ENCODE results near the gene C17orf113. TPM values are rescaled to one million over a fixed set of nuclear protein-coding genes. Genes with fewer than 3 reads are reported as not detected.
"Not testable (repeated sequence)": the region's sequence is repeated elsewhere in the genome, so short reads cannot be mapped to it uniquely, and the experiment has no call there.

Gene C17orf113
- polyA plus RNA-seq, 1 donor = 2.4 TPM

DNA sequence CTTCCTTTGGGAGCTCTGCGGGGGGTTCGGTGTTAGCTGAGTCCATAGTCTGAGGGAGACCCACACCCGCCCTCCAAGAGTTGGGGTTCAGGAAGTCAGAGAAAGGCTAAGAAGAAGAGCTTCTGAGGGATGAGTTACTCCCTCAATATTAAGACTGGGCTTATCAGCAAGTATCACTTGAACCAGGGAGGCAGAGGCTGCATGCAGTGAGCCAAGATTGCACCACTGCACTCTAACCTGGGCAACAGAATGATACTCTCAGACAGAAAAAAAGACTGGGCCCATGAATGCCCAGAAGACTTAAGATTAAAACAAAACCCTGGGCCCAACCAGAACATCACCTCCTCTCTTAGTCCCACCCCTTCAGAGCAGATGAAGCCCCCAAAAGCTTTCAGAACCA lies 24.5 kb downstream of the C17orf113 start:
- WGBS (ENCODE audit: insufficient coverage, low lambda C conversion rate) = no CpG with 5 or more reads among the region's 3 CpGs
- H3K4me1 ChIP-seq (ENCODE audit: control insufficient read depth, insufficient read depth, low read length) = peaks cover 18% of the 10 kb centered on the region
- peaks cover 26% of the 10 kb centered on the region for H3K36me3 ChIP-seq (ENCODE audit: control insufficient read depth, insufficient read depth, low read length)

DNA sequence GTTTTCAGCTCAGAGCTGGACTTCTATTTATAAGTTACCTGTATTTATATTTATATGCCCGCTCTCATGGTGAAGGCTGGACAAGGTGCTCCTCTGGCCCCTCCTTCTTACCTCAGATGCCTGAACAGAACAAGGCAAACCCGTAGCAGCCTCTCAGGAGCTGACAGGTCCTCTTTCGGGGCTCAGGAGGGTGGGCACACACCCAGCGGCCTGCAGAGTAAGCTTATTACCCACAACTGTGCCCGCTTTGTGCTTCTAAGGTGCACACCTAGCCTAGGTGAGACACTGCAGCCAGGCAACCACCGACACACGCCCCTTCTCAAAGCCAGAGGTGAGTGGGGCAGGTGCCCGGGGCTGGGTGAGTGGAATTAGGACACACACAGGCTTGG lies 25.2 kb downstream of the C17orf113 start:
- WGBS (ENCODE audit: insufficient coverage, low lambda C conversion rate) = no CpG with 5 or more reads among the region's 8 CpGs
- Histone ChIP-seq H3K4me3 (ENCODE audit: low read length) (no peak overlapping the region), H3K4me1 (ENCODE audit: control insufficient read depth, insufficient read depth, low read length) (peaks cover 21% of the 10 kb centered on the region), H3K27ac (ENCODE audit: low read length) (no peak overlapping the region), H3K36me3 (ENCODE audit: control insufficient read depth, insufficient read depth, low read length) (peaks cover 26% of the 10 kb centered on the region), H3K9me3 (ENCODE audit: control insufficient read depth, low read depth, low read length) (no peaks in the 10 kb centered on the region), H3K27me3 (ENCODE audit: control insufficient read depth, insufficient read depth, low read length) (no peaks in the 10 kb centered on the region)
- no peak for DNase-seq

More for the DNA sequence above, 24.5 kb downstream of the C17orf113 start:
- no peaks in the 10 kb centered on the region for H3K9me3 ChIP-seq (ENCODE audit: control insufficient read depth, low read depth, low read length)
- no peak overlapping the region for H3K27ac ChIP-seq (ENCODE audit: low read length)
- H3K27me3 ChIP-seq (ENCODE audit: control insufficient read depth, insufficient read depth, low read length) = no peaks in the 10 kb centered on the region
- no peak for DNase-seq
- no peak overlapping the region for H3K4me3 ChIP-seq (ENCODE audit: low read length)

DNA sequence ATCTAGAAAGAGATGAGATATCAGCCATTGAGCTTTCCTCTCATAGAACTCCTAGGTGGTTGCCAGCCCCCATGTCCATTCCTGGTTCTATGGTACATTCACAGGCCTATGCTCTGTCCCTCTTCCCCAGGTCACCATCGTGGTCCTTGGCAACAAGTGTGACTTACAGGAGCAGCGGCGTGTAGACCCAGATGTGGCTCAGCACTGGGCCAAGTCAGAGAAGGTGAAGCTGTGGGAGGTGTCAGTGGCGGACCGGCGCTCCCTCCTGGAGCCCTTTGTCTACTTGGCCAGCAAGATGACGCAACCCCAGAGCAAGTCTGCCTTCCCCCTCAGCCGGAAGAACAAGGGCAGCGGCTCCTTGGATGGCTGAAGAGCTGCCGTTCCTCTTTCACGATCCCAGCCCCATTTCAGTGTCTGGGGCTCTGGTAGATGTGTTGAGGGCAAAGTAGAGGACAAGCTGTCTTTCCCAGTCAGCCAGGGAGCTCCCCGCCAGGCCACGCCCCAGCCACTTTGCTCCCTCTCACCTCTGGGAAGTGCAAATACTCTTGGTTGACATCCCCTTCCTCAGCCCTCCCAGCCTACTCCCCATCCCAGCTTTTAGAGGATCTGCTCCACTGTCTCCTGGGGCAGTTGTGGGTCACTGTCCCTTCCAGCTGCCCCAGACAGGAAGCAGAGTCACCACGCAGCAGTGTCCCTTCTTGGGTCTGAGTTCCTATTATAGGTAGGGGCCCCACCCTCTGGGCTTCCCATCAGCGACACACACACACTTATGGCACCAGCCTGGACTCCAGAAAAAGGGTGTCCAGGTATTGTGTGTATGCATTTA lies 26.7 kb downstream of the C17orf113 start:
- WGBS (ENCODE audit: insufficient coverage, low lambda C conversion rate) = 72% methylated on average over 2 of the region's 15 CpGs
- peaks cover 26% of the 10 kb centered on the region for H3K36me3 ChIP-seq (ENCODE audit: control insufficient read depth, insufficient read depth, low read length)
- H3K9me3 ChIP-seq (ENCODE audit: control insufficient read depth, low read depth, low read length) = no peaks in the 10 kb centered on the region
- peaks cover 21% of the 10 kb centered on the region for H3K4me1 ChIP-seq (ENCODE audit: control insufficient read depth, insufficient read depth, low read length)
- no peak overlapping the region for H3K4me3 ChIP-seq (ENCODE audit: low read length)
- DNase-seq = no peak
- H3K27me3 ChIP-seq (ENCODE audit: control insufficient read depth, insufficient read depth, low read length) = no peaks in the 10 kb centered on the region
- no peak overlapping the region for H3K27ac ChIP-seq (ENCODE audit: low read length)

DNA sequence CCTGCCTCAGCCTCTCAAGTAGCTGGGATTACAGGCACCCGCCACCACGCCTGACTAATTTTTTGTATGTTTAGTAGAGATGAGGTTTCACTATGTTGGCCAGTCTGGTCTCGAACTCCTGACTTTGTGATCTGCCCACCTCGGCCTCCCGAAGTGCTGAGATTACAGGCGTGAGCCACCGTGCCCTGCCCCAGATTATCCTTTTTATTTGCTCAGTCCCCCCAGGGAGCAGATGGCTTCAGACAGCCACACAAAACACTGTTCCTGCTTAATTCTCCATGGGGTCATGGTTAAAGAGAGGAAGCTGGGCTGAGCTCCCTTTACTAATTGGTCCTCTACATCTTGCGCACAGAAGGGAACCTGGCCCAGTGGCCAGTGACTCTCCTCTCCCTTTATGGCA lies 29.6 kb downstream of the C17orf113 start:
- 100% methylated on average over 1 of the region's 8 CpGs for WGBS (ENCODE audit: insufficient coverage, low lambda C conversion rate)
- not testable (repeated sequence) for DNase-seq; H3K27me3 ChIP-seq (ENCODE audit: control insufficient read depth, insufficient read depth, low read length); H3K9me3 ChIP-seq (ENCODE audit: control insufficient read depth, low read depth, low read length); H3K27ac ChIP-seq (ENCODE audit: low read length)
- H3K4me3 ChIP-seq (ENCODE audit: low read length) = peak overlapping the region; percentile 87
- peaks cover 31% of the 10 kb centered on the region for H3K4me1 ChIP-seq (ENCODE audit: control insufficient read depth, insufficient read depth, low read length)
- peaks cover 26% of the 10 kb centered on the region for H3K36me3 ChIP-seq (ENCODE audit: control insufficient read depth, insufficient read depth, low read length)

DNA sequence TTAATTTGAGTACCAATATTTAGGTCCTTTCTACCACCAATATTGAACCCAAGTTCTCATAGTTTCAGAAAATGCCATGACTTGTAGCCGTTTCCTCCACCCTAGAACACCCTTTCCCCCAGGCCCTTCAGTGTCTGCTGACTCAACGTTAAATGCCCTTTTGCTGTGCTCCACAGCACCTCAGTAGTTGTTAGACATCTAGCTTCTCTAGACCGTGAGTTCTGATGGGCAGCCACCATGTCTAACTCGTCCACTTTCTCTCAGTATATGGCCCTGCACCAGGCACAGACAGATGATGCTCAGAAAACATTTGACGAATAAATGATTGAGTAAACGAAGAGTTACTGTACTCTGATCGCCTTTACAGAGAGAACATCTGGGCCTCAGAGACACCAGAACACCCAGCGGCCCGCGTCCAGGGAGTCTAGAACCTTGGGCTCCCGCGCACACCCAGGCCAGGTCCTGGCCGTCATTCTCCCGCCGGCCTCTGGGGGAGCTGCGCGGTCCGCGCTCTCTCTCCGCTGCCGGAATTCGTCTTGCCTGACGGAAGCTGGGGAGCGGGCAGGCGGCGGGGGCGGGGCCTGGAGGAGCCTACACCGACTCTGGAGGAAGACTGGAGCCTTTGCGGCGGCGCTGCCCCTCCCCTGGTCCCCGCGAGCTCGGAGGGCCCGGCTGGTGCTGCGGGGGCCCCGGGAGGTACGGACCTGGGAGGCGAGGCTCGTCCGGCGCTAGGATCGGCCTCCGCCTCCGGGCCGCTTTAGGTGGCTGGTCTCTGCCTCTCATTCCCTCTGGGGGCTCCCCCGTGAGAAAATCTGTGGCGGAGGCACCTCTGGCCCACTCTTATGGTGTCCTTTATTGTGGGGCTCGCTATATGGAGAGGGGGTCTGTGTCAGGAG lies 30.6 kb downstream of the C17orf113 start, which contains the start of gene NKIRAS2:
NKIRAS2 (plus strand) TSS at position 582 of the 896 bp plus-strand sequence. CDS start 1,488 bp downstream, outside the sequence.
- Histone ChIP-seq H3K4me1 (ENCODE audit: control insufficient read depth, insufficient read depth, low read length) (peaks cover 24% of the 10 kb centered on the region), H3K36me3 (ENCODE audit: control insufficient read depth, insufficient read depth, low read length) (peaks cover 24% of the 10 kb centered on the region), H3K4me3 (ENCODE audit: low read length) (peak within 1 kb of the TSS; percentile 87), H3K27me3 (ENCODE audit: control insufficient read depth, insufficient read depth, low read length) (no peaks in the 10 kb centered on the region), H3K27ac (ENCODE audit: low read length) (peak within 1 kb of the TSS; percentile 79), H3K9me3 (ENCODE audit: control insufficient read depth, low read depth, low read length) (no peaks in the 10 kb centered on the region)
- peak; percentile 90 to 94 for DNase-seq
- WGBS (ENCODE audit: insufficient coverage, low lambda C conversion rate) = no CpG with 5 or more reads among the region's 49 CpGs

DNA sequence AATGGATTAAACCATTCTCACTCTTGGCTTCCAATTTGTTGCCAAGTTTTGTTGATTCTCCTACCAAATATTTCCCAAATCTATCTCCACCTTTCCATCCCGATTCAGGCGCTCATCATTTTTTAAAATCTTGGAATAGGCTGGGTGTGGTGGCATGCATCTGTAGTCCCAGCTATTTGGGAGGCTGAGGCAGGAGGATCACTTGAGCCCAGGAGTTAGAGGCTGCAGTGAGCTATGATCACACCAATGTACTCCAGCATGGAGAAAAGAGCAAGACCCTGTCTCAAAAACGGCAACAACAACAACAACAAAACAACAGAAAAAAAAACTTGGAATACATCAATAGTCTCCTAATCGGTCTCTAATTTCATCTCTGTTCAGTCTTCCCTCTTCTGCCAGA lies 31.4 kb downstream of the C17orf113 start:
- Histone ChIP-seq H3K9me3 (ENCODE audit: control insufficient read depth, low read depth, low read length) (no peaks in the 10 kb centered on the region), H3K4me1 (ENCODE audit: control insufficient read depth, insufficient read depth, low read length) (peaks cover 17% of the 10 kb centered on the region), H3K27ac (ENCODE audit: low read length) (no peak overlapping the region), H3K27me3 (ENCODE audit: control insufficient read depth, insufficient read depth, low read length) (no peaks in the 10 kb centered on the region), H3K36me3 (ENCODE audit: control insufficient read depth, insufficient read depth, low read length) (peaks cover 19% of the 10 kb centered on the region), H3K4me3 (ENCODE audit: low read length) (no peak overlapping the region)
- WGBS (ENCODE audit: insufficient coverage, low lambda C conversion rate) = 100% methylated on average over 1 of the region's 4 CpGs
- DNase-seq = no peak

DNA sequence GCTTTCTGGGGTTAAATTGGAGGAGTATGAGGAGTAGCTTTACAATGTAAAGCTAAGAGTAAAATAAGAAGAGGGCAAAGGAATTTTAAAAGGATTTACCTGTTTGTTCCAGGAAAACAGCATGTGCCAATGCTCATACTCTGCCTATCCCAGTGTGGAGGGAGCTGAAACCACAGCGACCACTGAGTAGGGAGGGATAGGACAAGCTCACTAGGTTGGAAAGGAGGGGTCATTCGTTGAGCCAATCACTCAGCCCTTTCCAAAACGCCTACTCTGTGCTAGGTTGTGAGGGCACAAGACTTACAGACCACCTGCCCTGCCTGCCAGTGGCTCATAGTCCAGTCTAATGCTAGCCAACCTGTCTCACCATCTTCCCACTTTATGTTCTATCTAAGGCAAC lies 32.1 kb downstream of the C17orf113 start:
- H3K4me3 ChIP-seq (ENCODE audit: low read length) = peak overlapping the region; percentile 98
- no peak for DNase-seq
- no peaks in the 10 kb centered on the region for H3K9me3 ChIP-seq (ENCODE audit: control insufficient read depth, low read depth, low read length)
- H3K4me1 ChIP-seq (ENCODE audit: control insufficient read depth, insufficient read depth, low read length) = peaks cover 15% of the 10 kb centered on the region
- no peaks in the 10 kb centered on the region for H3K27me3 ChIP-seq (ENCODE audit: control insufficient read depth, insufficient read depth, low read length)
- H3K27ac ChIP-seq (ENCODE audit: low read length) = peak overlapping the region; percentile 82
- peaks cover 13% of the 10 kb centered on the region for H3K36me3 ChIP-seq (ENCODE audit: control insufficient read depth, insufficient read depth, low read length)
- no CpG with 5 or more reads among the region's 3 CpGs for WGBS (ENCODE audit: insufficient coverage, low lambda C conversion rate)

DNA sequence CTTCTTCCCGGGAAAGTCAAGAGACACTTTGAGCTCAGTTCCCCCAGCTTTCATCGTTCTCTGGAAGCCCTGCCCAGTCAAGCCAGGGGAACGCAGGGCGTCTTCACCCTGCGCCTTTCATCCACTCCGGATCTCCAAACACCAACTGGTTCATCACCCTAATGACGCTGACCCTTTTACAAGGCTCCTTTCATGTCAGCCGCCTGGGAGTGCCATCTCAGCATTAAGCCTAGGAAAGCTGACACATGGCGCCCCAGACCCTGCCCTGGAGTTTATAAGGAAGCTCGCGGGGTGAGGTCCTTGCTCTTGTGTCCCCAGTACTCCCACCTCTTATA lies 32.6 kb downstream of the C17orf113 start:
- H3K27ac ChIP-seq (ENCODE audit: low read length) = peak overlapping the region; percentile 82
- H3K4me1 ChIP-seq (ENCODE audit: control insufficient read depth, insufficient read depth, low read length) = peaks cover 15% of the 10 kb centered on the region
- DNase-seq = peak in 1 of 2 donors; percentile 56
- H3K36me3 ChIP-seq (ENCODE audit: control insufficient read depth, insufficient read depth, low read length) = peaks cover 8% of the 10 kb centered on the region
- no CpG with 5 or more reads among the region's 11 CpGs for WGBS (ENCODE audit: insufficient coverage, low lambda C conversion rate)
- H3K27me3 ChIP-seq (ENCODE audit: control insufficient read depth, insufficient read depth, low read length) = no peaks in the 10 kb centered on the region
- peak overlapping the region; percentile 98 for H3K4me3 ChIP-seq (ENCODE audit: low read length)
- H3K9me3 ChIP-seq (ENCODE audit: control insufficient read depth, low read depth, low read length) = no peaks in the 10 kb centered on the region

DNA sequence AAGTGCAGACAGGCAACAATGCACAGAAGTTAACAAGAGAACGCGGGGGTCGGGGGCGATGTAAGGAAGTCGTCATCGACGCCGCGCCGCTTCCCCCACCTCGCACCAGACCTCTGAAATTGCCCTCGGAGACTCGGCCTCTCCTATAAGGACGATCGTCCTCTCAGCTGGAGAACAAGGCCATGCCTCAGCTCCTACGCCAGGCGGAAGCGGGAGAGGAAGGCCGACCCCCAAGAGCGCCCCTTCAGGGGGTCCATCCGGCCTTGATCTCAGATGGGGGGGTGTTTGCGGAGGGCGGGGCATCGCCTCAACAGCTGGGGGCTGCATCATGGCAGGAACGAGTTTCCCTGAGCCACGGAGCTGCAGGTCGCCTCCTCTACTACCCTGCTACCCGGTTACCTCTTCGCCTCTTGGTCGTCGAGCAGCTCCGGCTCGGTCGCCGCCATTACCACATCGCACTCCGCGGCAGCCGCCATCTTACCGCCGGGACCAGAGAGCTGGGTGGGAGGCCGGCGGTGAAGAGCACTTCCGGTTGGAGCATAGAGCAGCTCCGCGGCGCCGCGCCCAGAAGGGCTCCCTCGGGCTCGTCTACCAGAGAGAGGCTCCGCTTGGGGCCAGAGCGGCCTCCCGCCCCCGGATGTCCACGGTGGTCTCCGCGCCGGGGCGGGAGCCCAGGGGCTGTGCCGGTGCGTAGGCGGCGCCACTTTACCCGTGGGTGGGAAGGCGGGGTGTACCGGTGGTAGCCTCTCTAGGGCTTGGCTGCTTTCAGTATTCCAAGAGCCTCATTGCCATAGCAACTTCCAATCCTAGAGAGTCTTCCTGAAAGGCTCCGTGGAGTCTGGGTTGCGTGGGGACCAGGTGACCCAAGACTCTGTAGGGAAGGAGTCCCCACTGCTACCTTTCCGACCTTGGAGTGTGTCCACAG lies 33.2 kb downstream of the C17orf113 start, which contains the start of gene DNAJC7:
DNAJC7 (minus strand) TSS at position 499 of the 925 bp plus-strand sequence; CDS start at position 476, 23 bp downstream.
- Histone ChIP-seq H3K27ac (ENCODE audit: low read length) (peak within 1 kb of the TSS; percentile 82), H3K27me3 (ENCODE audit: control insufficient read depth, insufficient read depth, low read length) (no peaks in the 10 kb centered on the region), H3K36me3 (ENCODE audit: control insufficient read depth, insufficient read depth, low read length) (peaks cover 2% of the 10 kb centered on the region), H3K4me3 (ENCODE audit: low read length) (peak within 1 kb of the TSS; percentile 98), H3K4me1 (ENCODE audit: control insufficient read depth, insufficient read depth, low read length) (peaks cover 15% of the 10 kb centered on the region), H3K9me3 (ENCODE audit: control insufficient read depth, low read depth, low read length) (no peaks in the 10 kb centered on the region)
- DNase-seq = peak; percentile 91 to 96
- WGBS (ENCODE audit: insufficient coverage, low lambda C conversion rate) = no CpG with 5 or more reads among the region's 70 CpGs

Data from large intestine (tissue), 3 donors.